Trophoblast cell (in vitro differentiated cells and primary cell): ENCODE measurements around the gene CSF1R.
A peak's percentile ranks its signal among the peaks of the same experiment; 100 is the strongest.

Experiments used
- DNase-seq, 2 donors: peaks; one replicate each; pipeline ENCODE4 v3.0.0-alpha.2; 2016
- H2AFZ ChIP-seq: 2 replicates; pipeline ENCODE4 v1.6.1; 2013; ENCODE audit warnings: low read length, moderate library complexity, mild to moderate bottlenecking; ENCODE audit not compliant: insufficient read depth, poor library complexity
- H2AK5ac ChIP-seq: 2 replicates; pipeline ENCODE4 v1.6.1; 2013; ENCODE audit warnings: mild to moderate bottlenecking, low read length
- H2BK120ac ChIP-seq: 2 replicates; pipeline ENCODE4 v1.6.1; 2013; ENCODE audit warnings: low read length, mild to moderate bottlenecking, moderate library complexity; ENCODE audit not compliant: insufficient read depth, poor library complexity
- H2BK12ac ChIP-seq: 2 replicates; pipeline ENCODE4 v1.6.1; 2013; ENCODE audit warnings: mild to moderate bottlenecking, low read length, moderate library complexity
- H2BK5ac ChIP-seq: 2 replicates; pipeline ENCODE4 v1.6.1; 2013; ENCODE audit warnings: low read length, low read depth, moderate library complexity, mild to moderate bottlenecking; ENCODE audit not compliant: poor library complexity
- H3K14ac ChIP-seq: 2 replicates; pipeline ENCODE4 v1.6.1; 2013; ENCODE audit warnings: mild to moderate bottlenecking, low read length
- H3K18ac ChIP-seq: 2 replicates; pipeline ENCODE4 v1.6.1; 2013; ENCODE audit warnings: mild to moderate bottlenecking, low read length
- H3K23ac ChIP-seq: 2 replicates; pipeline ENCODE4 v1.6.1; 2013; ENCODE audit warnings: low read length
- H3K27ac ChIP-seq: 2 replicates; pipeline ENCODE4 v1.5.1; 2013; ENCODE audit warnings: low read depth, mild to moderate bottlenecking, inconsistent platforms, low read length, moderate library complexity
- H3K27me3 ChIP-seq: 2 replicates; pipeline ENCODE4 v1.6.1; 2013; ENCODE audit warnings: inconsistent platforms, mild to moderate bottlenecking, low read length, moderate library complexity; ENCODE audit not compliant: insufficient read depth
- H3K36me3 ChIP-seq, 2 experiments: 1 replicate in 1 of 2; 2 replicates in 1 of 2; pipeline ENCODE4 v1.6.1; 2013; ENCODE audit warnings: low read length in 2 of 2, mild to moderate bottlenecking in 2 of 2, moderate library complexity in 1 of 2; ENCODE audit not compliant: insufficient read depth in 2 of 2, control insufficient read depth in 1 of 2
- H3K4ac ChIP-seq: 2 replicates; pipeline ENCODE4 v1.6.1; 2013; ENCODE audit warnings: low read depth, mild to moderate bottlenecking, low read length, moderate library complexity
- H3K4me1 ChIP-seq, 2 experiments: 1 replicate in 1 of 2; 2 replicates in 1 of 2; pipeline ENCODE4 v1.6.1; 2013; ENCODE audit warnings: low read length in 2 of 2, mild to moderate bottlenecking in 2 of 2, moderate library complexity in 1 of 2; ENCODE audit not compliant: insufficient read depth in 2 of 2, control insufficient read depth in 1 of 2
- H3K4me2 ChIP-seq: 2 replicates; pipeline ENCODE4 v1.6.1; 2013; ENCODE audit warnings: inconsistent platforms, mild to moderate bottlenecking, low read length, moderate library complexity
- H3K4me3 ChIP-seq: 2 replicates; pipeline ENCODE4 v1.5.1; 2013; ENCODE audit warnings: mild to moderate bottlenecking, low read depth, low read length, inconsistent platforms
- H3K79me1 ChIP-seq: one replicate; pipeline ENCODE4 v1.6.1; 2013; ENCODE audit warnings: low read length
- H3K79me2 ChIP-seq: 2 replicates; pipeline ENCODE4 v1.6.1; 2013; ENCODE audit warnings: low read length, mild to moderate bottlenecking; ENCODE audit not compliant: control insufficient read depth, insufficient read depth, poor library complexity
- H3K9ac ChIP-seq: 2 replicates; pipeline ENCODE4 v1.6.1; 2013; ENCODE audit warnings: mild to moderate bottlenecking, low read length
- H3K9me3 ChIP-seq: 2 replicates; pipeline ENCODE4 v1.6.1; 2013; ENCODE audit warnings: low read depth, mild to moderate bottlenecking, control low read depth, inconsistent platforms, low read length; ENCODE audit not compliant: insufficient read depth
- H4K12ac ChIP-seq: 2 replicates; pipeline ENCODE4 v1.6.1; 2013; ENCODE audit warnings: low read depth, mild to moderate bottlenecking, low read length, moderate library complexity
- H4K8ac ChIP-seq: 2 replicates; pipeline ENCODE4 v1.6.1; 2013; ENCODE audit warnings: low read depth, mild to moderate bottlenecking, low read length, moderate library complexity
- H4K91ac ChIP-seq: one replicate; pipeline ENCODE4 v1.6.1; 2013; ENCODE audit warnings: low read depth, mild to moderate bottlenecking, low read length, moderate library complexity
- WGBS: extraction: QIAGEN DNeasy Blood & Tissue Kit; methylation state at CpG from one replicate; pipeline ENCODE4 v1.1.7; 2013; ENCODE audit warnings: missing lambda C conversion rate; ENCODE audit not compliant: insufficient read length, insufficient coverage; ENCODE audit errors: extremely low coverage; 5-methylcytosine and 5-hydroxymethylcytosine counted together

CSF1R gene

DNA sequence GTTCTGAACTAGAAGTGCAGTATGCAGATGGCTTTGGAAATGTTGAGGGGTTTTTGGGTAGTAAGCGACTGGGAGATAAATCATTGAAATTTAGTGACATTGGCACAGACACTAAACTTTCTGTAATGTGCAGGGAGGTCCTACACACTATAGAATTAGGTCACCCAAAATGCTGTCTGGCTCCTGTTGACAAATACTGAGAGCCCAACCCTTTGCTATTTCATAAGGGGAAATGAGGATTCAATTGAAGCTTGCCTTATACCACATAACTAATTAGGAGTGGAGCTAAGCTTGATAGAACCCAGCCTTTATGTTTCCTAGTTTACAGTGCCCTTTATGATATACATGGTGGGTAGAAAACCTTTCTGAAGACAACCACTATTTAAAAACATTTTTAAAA is 63.2 kb downstream of the CSF1R start:
- Histone ChIP-seq H3K36me3 (peaks cover 31 to 32% of the 10 kb centered on the region in 2 experiments), H3K27me3 (no peaks in the 10 kb centered on the region), H3K79me1 (peaks cover 2% of the 10 kb centered on the region), H4K91ac (no peak overlapping the region), H3K9me3 (no peaks in the 10 kb centered on the region), H3K4me2 (no peak overlapping the region), H3K14ac (no peak overlapping the region), H4K12ac (no peak overlapping the region), H3K4ac (no peak overlapping the region), H3K23ac (no peak overlapping the region), H2AK5ac (no peak overlapping the region), H2AFZ (no peak overlapping the region), H3K79me2 (no peaks in the 10 kb centered on the region), H2BK120ac (no peak overlapping the region), H3K9ac (no peak overlapping the region), H3K4me3 (no peak overlapping the region), H2BK5ac (no peak overlapping the region), H3K27ac (no peak overlapping the region), H2BK12ac (no peak overlapping the region), H3K18ac (no peak overlapping the region), H4K8ac (no peak overlapping the region), H3K4me1 (peaks cover 5% of the 10 kb centered on the region in 2 experiments)
- DNase-seq: no peak
- WGBS: no CpG with 5 or more reads among the region's 1 CpG

GRCh38 chr5:150022681-150023080 is 63.7 kb downstream of the CSF1R start:
- peaks cover 5% of the 10 kb centered on the region in 2 experiments for H3K4me1 ChIP-seq
- H2AK5ac ChIP-seq: no peak overlapping the region
- no CpG with 5 or more reads among the region's 2 CpGs for WGBS
- no peaks in the 10 kb centered on the region for H3K79me2 ChIP-seq
- no peak overlapping the region for H3K4ac ChIP-seq
- DNase-seq: no peak
- H4K8ac ChIP-seq: no peak overlapping the region
- H2AFZ ChIP-seq: no peak overlapping the region
- H3K27ac ChIP-seq: no peak overlapping the region
- H2BK5ac ChIP-seq: no peak overlapping the region
- H3K14ac ChIP-seq: no peak overlapping the region
- no peak overlapping the region for H3K4me2 ChIP-seq
- H3K4me3 ChIP-seq: no peak overlapping the region
- no peak overlapping the region for H2BK120ac ChIP-seq
- no peak overlapping the region for H4K12ac ChIP-seq
- H3K18ac ChIP-seq: no peak overlapping the region
- no peak overlapping the region for H3K9ac ChIP-seq
- no peak overlapping the region for H2BK12ac ChIP-seq
- no peaks in the 10 kb centered on the region for H3K9me3 ChIP-seq
- H3K27me3 ChIP-seq: no peaks in the 10 kb centered on the region
- no peak overlapping the region for H4K91ac ChIP-seq
- H3K36me3 ChIP-seq: peaks cover 28 to 32% of the 10 kb centered on the region in 2 experiments
- no peak overlapping the region for H3K23ac ChIP-seq
- H3K79me1 ChIP-seq: peaks cover 2% of the 10 kb centered on the region

- H2BK120ac ChIP-seq: no peak overlapping the region
- H2AFZ ChIP-seq: no peak overlapping the region
- H3K79me2 ChIP-seq: no peaks in the 10 kb centered on the region
- H3K23ac ChIP-seq: no peak overlapping the region
- peaks cover 5% of the 10 kb centered on the region in 2 experiments for H3K4me1 ChIP-seq
- no peak overlapping the region for H4K8ac ChIP-seq
- H3K27ac ChIP-seq: peak overlapping the region; percentile 57
- H3K4ac ChIP-seq: no peak overlapping the region
- no peak overlapping the region for H3K4me3 ChIP-seq
- WGBS: no CpG with 5 or more reads among the region's 1 CpG
- no peak overlapping the region for H2BK12ac ChIP-seq
- no peak for DNase-seq
- H3K18ac ChIP-seq: no peak overlapping the region
- no peaks in the 10 kb centered on the region for H3K27me3 ChIP-seq
- peaks cover 2% of the 10 kb centered on the region for H3K79me1 ChIP-seq
- no peak overlapping the region for H4K12ac ChIP-seq
- no peak overlapping the region for H2BK5ac ChIP-seq
- H3K14ac ChIP-seq: no peak overlapping the region
- H3K9ac ChIP-seq: no peak overlapping the region
- H3K4me2 ChIP-seq: peak overlapping the region; percentile 16
- peaks cover 28 to 29% of the 10 kb centered on the region in 2 experiments for H3K36me3 ChIP-seq
- no peaks in the 10 kb centered on the region for H3K9me3 ChIP-seq
- H2AK5ac ChIP-seq: no peak overlapping the region
- no peak overlapping the region for H4K91ac ChIP-seq
Measured at GRCh38 chr5:150022158-150022531, 64.2 kb downstream of the CSF1R start.

DNA sequence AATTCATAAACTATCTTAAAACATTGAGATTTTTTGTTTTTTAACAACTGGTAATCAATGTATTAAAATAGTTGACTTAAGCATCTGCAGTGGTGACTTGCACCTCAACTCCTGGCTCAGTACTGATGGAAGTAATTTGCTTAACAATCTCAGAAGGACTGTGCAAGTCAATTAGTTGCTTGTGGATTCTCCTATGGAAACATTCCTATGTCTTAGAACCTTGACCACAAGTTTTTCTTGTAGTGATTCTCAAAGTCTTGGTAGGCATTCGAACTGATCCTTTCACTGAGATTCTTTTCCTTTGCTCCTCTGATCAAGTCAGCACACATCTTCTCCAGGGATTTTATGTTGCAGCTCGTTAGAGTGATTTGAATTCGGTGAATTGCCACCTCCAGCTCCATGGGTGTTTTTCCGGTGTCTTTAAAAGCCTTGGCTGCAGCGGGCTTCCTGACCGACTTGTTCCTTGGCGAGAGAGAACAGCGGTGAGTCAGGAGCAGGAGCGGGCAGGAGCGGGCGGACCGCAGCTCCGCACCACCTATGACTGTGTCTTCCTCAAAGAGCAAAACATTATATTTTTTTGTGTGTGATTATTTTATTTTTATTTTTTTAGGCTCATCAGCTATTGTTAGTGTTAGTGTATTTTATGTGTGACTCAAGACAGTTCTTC is 64.7 kb downstream of the CSF1R start:
- Histone ChIP-seq H3K4ac (no peak overlapping the region), H4K91ac (peak overlapping the region; percentile 18), H3K4me1 (peaks cover 5% of the 10 kb centered on the region in 2 experiments), H3K9ac (no peak overlapping the region), H3K36me3 (peaks cover 24 to 25% of the 10 kb centered on the region in 2 experiments), H3K14ac (peak overlapping the region; percentile 60), H3K79me1 (peaks cover 2% of the 10 kb centered on the region), H2AK5ac (peak overlapping the region; percentile 59), H4K8ac (no peak overlapping the region), H3K9me3 (no peaks in the 10 kb centered on the region), H4K12ac (no peak overlapping the region), H3K18ac (no peak overlapping the region), H2AFZ (no peak overlapping the region), H2BK12ac (peak overlapping the region; percentile 61), H2BK5ac (peak overlapping the region; percentile 63), H3K79me2 (no peaks in the 10 kb centered on the region), H3K23ac (no peak overlapping the region), H3K27me3 (no peaks in the 10 kb centered on the region), H3K27ac (peak overlapping the region; percentile 57), H2BK120ac (no peak overlapping the region), H3K4me3 (no peak overlapping the region), H3K4me2 (no peak overlapping the region)
- WGBS: no CpG with 5 or more reads among the region's 13 CpGs
- no peak for DNase-seq
